ENCODE measurements around the gene FMC1.

FMC1 gene

DNA sequence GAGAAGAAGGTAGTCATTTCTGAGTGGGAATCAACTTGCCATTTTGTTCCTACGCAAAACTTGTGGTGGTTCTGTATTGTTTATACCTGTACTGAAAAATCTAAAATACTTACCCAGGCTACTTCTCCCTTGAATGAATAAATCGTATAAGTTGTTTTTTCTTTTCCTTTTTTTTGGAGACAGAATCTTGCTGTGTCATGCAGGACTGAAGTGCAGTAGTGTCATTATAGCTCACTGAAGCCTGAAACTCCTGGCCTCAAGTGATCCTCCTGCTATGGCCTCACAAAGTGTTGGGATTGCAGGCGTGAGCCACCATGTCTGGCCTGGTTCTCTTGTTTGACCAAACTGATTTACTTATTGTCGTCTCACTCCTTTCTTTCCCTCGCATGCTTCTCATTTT, 46.5 kb downstream of the FMC1 start:
- no peak for DNase-seq

DNA sequence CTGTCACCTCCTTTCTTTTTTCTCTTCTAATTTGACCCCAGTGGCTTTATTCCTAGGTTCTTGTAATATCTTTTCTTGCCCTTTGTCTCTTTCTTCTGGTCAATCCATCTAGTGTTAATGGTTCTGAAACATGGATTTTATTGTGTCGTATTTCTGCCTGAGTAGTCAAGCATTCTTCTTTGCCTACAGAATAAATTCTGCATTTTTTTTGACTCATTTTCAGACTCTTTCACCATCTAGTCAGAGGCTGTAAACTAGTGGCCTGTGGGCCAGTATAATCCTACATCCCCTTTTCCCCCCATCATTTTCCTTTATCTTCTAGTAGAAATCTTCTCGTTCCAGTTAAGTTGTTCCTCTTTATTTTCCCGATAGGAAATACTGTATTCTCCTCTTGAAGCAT, 48.0 kb downstream of the FMC1 start:
- no peak for DNase-seq

DNA sequence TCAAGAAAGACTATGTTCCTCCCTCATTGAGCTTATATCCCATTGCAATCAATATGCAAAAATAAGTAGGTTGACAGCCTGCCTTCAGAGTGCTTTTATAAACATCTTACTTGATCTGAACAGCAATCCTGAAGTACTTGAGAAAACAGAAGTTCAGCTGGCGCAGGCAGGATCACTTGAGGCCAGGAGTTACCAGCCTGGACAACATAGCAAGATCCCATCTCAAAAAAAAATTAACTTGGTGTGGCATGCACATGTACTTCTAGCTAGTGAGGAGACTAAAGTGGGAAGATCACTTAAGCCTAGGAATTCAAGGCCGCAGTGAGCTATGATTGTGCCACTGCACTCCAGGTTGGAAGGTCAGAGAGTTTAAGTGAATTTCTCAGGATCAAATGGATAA, 48.6 kb downstream of the FMC1 start:
- no peak for DNase-seq

DNA sequence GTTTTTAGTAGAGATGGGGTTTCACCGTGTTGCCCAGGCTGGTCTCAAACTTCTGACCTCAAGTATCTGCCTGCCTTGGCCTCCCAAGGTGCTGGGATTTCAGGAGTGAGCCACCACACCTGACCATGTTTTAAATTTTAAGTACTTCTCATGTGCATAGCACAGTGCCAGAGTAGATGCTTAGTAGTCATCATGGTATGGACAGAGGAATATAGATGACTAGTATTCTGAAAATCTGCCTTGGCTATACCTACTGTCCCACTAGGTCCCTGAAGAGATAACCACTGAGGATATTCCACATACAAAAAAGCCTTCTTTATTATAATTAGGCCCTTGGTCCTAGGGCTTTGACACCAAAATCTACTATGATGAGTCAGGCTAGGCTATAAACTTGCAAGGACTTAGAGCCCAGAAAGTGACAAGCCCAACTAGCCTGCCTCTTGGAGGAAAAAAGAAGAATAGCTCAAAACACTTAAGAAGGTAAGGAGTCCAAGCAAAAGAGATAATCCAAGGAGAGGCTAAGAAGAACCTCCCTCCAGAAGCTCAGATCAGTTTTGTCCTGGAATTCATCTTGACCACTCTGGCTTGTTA, 52.6 kb downstream of the FMC1 start:
- no peak for DNase-seq

DNA sequence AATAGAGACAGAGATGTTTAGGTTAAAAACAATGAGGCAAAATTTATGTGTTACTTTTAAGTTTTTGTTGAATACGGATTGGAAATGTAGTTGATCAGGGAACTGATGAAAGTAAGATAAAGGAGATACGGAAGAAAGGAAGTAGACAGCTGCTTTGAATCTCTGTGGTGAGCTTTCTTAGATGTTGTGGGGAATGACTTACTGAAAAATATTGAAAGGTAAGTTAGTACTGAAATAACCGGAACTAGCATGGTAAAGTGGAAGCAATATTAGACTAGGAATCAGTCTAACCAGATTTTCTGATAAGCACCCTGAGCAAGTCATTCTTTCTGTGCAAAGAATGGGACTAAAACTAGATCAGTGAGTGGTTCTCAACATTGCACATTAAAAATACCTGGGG, 53.4 kb downstream of the FMC1 start:
- no peak for DNase-seq
